HG03342 (cell line): ENCODE measurements around the gene FAM171A1.
"Not testable (repeated sequence)": the region's sequence is repeated elsewhere in the genome, so short reads cannot be mapped to it uniquely, and the experiment has no call there.

Experiments used
- ATAC-seq: cut with Tn5 transposase; IDR thresholded peaks from one replicate; pipeline ENCODE4 v1.9.1; 2021; ENCODE audit warnings: mild to moderate bottlenecking, moderate library complexity; ENCODE audit not compliant: unreplicated experiment

The FAM171A1 gene

GRCh38 chr10:15346440-15347141, 24.5 kb downstream of the FAM171A1 start:
- ATAC-seq, result no peak

- ATAC-seq, result no peak
Observed at GRCh38 chr10:15345450-15345849, 25.6 kb downstream of the FAM171A1 start.

DNA sequence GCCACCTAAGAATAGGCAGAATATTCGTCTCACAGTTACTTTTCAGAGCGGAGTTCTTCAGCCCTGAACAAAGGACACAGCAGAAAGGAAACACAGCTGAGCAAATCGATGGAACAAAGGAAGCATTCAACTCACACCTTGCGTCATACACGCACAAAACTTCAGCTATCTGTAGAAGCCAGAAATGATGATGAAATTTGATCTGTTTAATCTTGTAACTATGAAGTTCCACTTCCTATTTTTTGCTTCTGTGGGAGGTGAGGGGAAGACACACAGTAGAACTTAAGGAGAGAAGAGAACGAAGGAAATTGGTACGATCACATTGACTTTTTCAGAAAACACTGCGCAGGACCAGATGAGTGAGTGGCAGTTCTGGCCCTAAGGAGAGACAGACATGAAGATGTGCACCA, 26.2 kb downstream of the FAM171A1 start:
- no peak for ATAC-seq

GRCh38 chr10:15344256-15344875, 26.7 kb downstream of the FAM171A1 start:
- ATAC-seq, result no peak

DNA sequence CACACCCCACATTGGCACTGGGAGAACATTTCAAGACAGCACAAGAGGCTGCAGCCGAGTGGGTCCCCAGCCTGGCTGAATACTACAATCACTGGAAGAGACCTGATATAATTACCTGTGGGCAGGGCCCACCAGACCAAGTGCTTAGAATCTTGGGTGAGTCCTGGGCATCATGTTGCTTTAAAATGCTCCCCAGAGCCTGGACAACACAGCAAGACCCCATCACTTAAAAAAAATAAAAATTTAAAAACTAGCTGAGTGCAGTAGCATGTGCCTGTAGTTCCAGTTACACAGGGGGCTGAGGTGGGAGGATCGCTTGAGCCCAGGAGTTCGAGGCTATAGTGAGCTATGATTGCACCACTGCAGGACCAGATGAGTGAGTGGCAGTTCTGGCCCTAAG, 28.1 kb downstream of the FAM171A1 start:
- no peak for ATAC-seq

DNA sequence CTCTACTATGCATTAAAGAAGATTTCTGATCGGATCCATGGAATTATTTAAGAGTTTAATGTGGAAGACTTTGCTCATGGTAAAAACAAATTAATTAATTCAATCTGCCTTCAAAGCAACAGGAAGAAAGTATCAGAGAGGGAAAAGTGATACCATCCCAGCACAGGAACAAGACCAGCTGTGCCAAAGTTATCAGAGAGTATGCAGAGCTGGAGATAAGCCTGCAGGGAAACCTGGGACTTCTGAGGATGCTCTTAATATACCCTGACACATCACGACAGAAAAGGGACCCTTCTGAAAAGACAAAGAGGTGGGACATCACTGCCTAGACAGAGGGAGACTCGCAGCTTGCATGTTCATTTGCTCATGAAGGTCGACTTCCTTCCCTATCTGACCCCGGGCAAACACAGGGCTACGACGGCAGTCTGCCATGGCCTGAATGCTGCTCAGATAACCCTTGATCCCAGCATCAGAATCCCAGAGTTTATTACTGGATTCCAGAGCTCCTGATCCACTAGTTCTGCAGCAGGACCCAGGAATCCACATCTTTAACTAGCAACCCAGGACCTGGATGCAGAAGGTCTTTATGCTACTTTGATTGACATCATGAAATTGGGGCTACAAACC, 29.5 kb downstream of the FAM171A1 start:
- no peak for ATAC-seq

DNA sequence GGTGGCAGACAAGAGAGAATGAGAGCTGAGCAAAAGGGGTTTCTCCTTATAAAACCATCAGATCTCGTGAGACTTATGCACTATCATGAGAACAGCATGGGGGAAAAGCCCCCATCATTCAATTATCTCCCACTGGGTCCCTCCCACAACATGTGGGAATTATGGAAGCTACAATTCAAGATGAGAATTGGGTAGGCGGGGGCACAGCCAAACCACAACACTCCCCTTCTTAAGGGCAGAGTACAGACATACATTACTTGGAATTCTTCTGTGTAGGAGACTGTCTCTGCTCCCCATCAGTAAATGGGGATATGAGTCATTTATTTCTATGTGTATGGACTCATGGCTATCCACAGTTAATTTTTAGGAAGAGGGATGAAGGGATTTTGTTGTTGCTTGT, 31.2 kb downstream of the FAM171A1 start:
- no peak for ATAC-seq

DNA sequence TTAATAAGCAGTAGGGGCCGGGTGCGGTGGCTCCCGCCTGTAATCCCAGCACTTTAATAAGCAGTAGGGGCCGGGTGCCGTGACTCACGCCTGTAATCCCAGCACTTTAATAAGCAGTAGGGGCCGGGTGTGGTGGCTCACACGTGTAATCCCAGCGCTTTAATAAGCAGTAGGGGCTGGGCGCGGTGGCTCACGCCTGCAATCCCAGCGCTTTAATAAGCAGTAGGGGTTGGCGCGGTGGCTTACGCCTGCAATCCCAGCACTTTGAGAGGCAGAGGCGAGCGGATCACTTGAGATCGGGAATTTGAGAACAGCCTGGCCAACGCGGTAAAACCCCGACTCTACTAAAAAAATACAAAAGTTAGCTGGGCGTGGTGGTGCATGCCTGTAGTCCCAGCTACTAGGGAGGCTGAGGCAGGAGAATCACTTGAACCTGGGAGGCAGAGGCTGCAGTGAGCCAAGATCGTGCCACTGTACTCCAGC, 33.6 kb downstream of the FAM171A1 start:
- ATAC-seq, result not testable (repeated sequence)

GRCh38 chr10:15336211-15336610, 34.9 kb downstream of the FAM171A1 start:
- ATAC-seq, result no peak

DNA sequence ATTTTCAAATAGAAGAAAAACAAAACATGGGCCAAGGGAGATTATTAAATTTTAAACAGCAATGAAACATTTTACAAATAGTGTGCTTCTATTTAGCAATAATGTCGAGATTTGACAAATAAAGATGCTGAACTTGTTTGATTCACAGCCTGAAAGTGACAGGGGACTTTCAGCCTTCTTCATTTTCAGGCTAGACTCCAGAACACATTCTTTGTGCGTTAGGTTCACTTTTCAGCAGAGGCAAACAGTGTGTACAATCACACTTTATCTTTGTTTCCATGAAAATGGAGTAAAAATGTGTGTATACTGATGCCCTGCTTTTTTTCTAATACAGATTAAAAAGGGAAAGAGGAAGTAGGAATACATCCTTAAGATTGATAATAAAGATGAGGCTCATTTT, 35.6 kb downstream of the FAM171A1 start:
- no peak for ATAC-seq

DNA sequence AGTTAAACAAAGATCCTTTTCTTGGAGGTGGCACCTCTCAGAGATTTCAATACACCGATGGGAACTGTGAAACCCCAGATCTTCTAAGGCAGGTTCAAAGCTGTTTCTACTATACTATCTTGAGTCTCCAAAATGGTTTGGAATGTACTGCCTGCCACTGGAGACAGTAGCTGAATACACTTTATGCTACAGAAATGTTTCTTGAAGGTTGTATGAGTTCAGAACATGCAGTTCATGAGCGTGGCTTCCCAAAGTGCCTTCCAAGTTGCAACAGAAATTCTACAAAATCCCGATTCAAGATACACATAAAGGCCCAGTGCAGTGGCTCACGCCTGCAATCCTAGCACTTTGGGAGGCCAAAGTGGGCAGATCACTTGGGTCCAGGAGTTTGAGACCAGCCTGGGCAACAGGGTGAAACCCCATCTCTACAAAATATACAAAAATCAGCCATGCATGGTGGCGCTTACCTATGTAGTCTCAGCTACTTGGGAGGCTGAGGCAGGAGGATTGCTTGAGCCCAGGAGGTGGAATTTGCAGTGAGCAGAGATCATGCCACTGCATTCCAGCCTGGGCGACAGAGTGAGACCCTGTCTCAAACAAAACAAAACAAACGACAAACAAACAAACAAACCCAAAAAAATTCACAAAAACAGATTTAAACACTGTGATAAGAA, 36.3 kb downstream of the FAM171A1 start:
- no peak for ATAC-seq

GRCh38 chr10:15333909-15334649, 37.0 kb downstream of the FAM171A1 start:
- no peak for ATAC-seq

DNA sequence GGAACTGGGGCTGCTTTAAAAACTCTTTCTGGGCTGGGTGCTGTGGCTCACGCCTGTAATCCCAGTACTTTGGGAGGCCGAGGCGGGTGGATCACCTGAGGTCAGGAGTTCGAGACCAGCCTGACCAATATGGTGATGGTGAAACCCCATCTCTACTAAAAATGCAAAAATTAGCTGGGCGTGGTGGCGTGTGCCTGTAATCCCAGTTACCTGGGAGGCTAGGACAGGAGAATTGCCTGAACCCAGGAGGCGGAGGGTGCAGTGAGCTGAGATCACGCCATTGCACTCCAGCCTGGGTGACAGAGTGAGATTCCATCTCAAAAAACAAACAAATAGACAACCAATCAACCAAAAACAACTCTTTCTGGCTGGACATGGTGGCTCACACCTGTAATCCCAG, 37.9 kb downstream of the FAM171A1 start:
- not testable (repeated sequence) for ATAC-seq

DNA sequence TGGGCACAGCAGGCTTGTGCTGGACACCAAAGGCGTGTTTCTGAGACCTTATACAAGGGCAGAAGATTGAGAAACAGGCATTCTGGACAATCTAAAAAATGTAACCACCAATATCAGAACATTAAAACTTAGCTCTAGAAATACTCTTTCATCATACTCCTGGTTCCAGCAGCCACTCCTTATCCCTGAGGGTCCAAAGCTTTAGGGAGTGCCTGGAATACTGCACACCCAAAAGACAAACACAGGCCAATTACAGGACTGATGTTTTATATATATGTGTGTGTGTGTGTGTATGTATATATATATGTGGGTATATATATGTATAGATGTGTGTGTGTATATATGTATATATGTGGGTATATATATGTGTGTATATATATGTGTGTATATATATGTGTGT, 39.6 kb downstream of the FAM171A1 start:
- ATAC-seq, result no peak

DNA sequence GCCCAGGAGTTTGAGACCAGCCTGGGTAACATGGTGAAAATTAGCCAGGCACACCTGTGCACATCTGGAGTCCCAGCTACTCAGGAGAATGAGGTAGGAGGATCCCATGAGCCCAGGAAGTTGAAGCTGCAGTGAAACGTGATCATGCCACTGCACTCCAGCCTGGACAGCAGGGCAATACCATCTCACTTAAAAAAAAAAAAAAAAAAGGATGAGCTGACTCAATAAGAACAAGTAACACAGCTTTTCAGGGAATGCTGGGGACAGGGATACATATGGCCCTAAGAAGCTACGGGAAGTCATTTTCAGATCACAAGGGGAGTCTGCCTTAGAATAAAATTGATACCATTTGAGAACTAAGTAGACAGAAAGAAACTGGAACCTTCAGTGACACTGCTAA, 41.7 kb downstream of the FAM171A1 start:
- ATAC-seq, result no peak

DNA sequence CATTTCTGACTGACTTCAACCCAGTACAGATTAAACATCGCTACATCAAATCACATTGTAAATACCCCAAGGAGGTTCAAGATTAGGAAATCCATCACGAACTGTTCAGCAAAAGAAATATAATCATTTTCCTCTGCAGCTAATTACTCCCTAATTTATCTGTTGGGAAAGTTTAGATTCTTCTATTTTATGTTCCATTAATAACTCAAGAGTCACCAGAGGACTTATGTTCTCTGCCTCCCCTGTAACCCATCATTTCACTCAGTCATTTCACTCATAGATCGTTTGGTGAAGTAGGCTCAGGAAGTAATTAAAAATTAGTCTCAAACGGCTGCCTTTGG, 45.2 kb downstream of the FAM171A1 start:
- no peak for ATAC-seq

DNA sequence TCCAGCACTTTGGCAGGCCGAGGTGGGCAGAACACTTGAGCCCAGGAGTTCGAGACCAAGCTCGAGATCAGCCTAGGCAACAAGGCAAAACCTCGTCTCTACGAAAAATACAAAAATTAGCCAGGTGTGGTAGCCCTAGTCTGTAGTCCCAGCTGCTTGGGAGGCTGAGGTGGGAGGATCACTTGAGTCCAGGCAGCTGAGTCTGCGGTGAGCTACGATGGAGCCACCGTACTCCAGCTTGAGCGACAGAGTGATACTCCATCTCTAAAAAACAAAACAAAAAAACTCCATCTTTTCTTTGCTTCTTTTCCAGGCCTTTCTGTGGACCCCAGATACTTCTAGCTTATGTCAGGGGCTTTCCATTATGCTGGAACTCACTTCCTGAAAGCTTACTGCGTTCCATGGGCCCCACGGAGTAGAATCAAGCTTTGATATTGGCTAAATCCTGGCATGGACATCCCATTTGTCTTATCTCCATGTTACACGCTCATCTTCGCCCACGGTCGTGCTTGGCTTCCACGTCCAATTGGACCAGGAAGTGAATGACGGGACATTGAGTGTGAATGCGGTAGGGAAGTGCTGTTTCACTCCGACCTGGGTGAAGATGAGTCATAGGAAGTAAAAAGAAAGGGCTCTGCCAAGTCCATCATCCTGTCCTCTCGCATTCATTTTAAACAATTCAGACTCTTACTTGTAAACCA, 45.7 kb downstream of the FAM171A1 start:
- no peak for ATAC-seq

DNA sequence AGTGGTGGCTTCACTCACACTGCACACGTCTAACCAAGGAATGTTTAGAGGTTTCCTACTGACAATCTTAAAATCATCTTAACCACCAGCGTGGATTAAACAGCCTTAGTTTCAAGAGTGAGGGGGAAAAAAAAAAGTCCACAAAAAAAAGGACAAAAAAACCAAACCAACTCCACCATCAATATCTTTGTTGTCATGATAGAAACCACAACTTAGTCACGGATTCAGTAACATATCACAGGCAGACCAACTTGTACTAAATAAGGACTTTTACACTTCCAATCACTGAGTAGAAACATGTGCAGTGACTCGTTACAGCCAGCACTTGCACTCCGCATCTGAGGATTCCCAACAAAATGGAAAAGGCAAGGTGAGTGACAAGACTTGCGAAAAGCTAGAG, 46.5 kb downstream of the FAM171A1 start:
- no peak for ATAC-seq

DNA sequence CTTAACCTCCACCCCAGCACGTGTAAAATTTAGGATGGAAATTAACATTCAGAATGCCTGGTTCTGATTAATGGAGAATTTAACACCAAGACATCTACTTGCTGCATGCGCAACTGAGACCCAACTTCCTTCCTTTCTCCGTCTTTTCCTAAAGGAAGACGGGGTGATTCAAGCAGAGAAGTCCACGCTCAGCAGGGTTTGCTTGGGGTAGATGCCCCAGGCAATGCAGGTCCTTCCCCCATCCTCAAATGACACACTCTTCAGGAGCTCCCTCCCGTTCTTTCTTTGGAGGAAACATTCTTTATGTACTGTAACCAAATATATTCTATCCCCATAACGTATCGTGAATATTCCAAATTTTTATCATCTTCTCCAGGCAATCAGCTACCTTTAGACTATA, 47.0 kb downstream of the FAM171A1 start:
- ATAC-seq, result no peak

- ATAC-seq, result no peak
Observed at GRCh38 chr10:15322356-15322755, 48.7 kb downstream of the FAM171A1 start.
